ENCODE results near the gene IQSEC1. TPM values are rescaled to one million over a fixed set of nuclear protein-coding genes. Genes with fewer than 3 reads are reported as not detected.

Gene IQSEC1
- total RNA-seq, 1 donor from 2014 or later: 31.3 TPM

GRCh38 chr3:12972043-12972442 is 101.2 kb downstream of the IQSEC1 start:
- Mint-ChIP-seq H3K4me1 (peaks cover 18% of the 10 kb centered on the region), H3K9me3 (no peaks in the 10 kb centered on the region), H3K27me3 (ENCODE audit: low read depth) (peaks cover 13% of the 10 kb centered on the region), H3K36me3 (ENCODE audit: low read depth) (no peaks in the 10 kb centered on the region), H3K27ac (ENCODE audit: unreplicated experiment) (no peak overlapping the region), H3K4me3 (no peak overlapping the region)
- no peak for TF ChIP-seq CTCF (conservative IDR thresholded peaks at IDR 0.05)
- no peak for DNase-seq (ENCODE audit: low read depth, low spot score)

GRCh38 chr3:12970684-12971083 is 102.5 kb downstream of the IQSEC1 start:
- peaks cover 13% of the 10 kb centered on the region for H3K27me3 Mint-ChIP-seq (ENCODE audit: low read depth)
- H3K27ac Mint-ChIP-seq (ENCODE audit: unreplicated experiment): no peak overlapping the region
- TF ChIP-seq CTCF (conservative IDR thresholded peaks at IDR 0.05): no peak
- DNase-seq (ENCODE audit: low read depth, low spot score): no peak
- H3K9me3 Mint-ChIP-seq: no peaks in the 10 kb centered on the region
- H3K4me1 Mint-ChIP-seq: peaks cover 31% of the 10 kb centered on the region
- no peaks in the 10 kb centered on the region for H3K36me3 Mint-ChIP-seq (ENCODE audit: low read depth)
- peak overlapping the region; percentile 19 for H3K4me3 Mint-ChIP-seq

- H3K27me3 Mint-ChIP-seq (ENCODE audit: low read depth): peaks cover 13% of the 10 kb centered on the region
- no peak overlapping the region for H3K27ac Mint-ChIP-seq (ENCODE audit: unreplicated experiment)
- DNase-seq (ENCODE audit: low read depth, low spot score): no peak
- no peaks in the 10 kb centered on the region for H3K36me3 Mint-ChIP-seq (ENCODE audit: low read depth)
- peaks cover 37% of the 10 kb centered on the region for H3K4me1 Mint-ChIP-seq
- peak overlapping the region; percentile 78 for H3K4me3 Mint-ChIP-seq
- H3K9me3 Mint-ChIP-seq: no peaks in the 10 kb centered on the region
- TF ChIP-seq CTCF (conservative IDR thresholded peaks at IDR 0.05): no peak
These were observed 103.7 kb downstream of the IQSEC1 start for GRCh38 chr3:12969486-12969885.

GRCh38 chr3:12968541-12968940 is 104.7 kb downstream of the IQSEC1 start:
- Mint-ChIP-seq H3K4me3 (peak overlapping the region; percentile 82), H3K4me1 (peaks cover 45% of the 10 kb centered on the region), H3K9me3 (no peaks in the 10 kb centered on the region), H3K27ac (ENCODE audit: unreplicated experiment) (no peak overlapping the region), H3K36me3 (ENCODE audit: low read depth) (no peaks in the 10 kb centered on the region), H3K27me3 (ENCODE audit: low read depth) (peaks cover 13% of the 10 kb centered on the region)
- no peak for DNase-seq (ENCODE audit: low read depth, low spot score)
- no peak for TF ChIP-seq CTCF (conservative IDR thresholded peaks at IDR 0.05)

- TF ChIP-seq CTCF (conservative IDR thresholded peaks at IDR 0.05): no peak
- Mint-ChIP-seq H3K4me3 (peak overlapping the region; percentile 82), H3K4me1 (peaks cover 45% of the 10 kb centered on the region), H3K9me3 (no peaks in the 10 kb centered on the region), H3K36me3 (ENCODE audit: low read depth) (no peaks in the 10 kb centered on the region), H3K27me3 (ENCODE audit: low read depth) (peaks cover 13% of the 10 kb centered on the region), H3K27ac (ENCODE audit: unreplicated experiment) (peak overlapping the region; percentile 32)
- peak; percentile 81 for DNase-seq (ENCODE audit: low read depth, low spot score)
These were observed 105.5 kb downstream of the IQSEC1 start for GRCh38 chr3:12967606-12968351.
